DOHH2 (cell line): ENCODE data around the gene SKOR1.

Source experiments
- H3F3A ChIP-seq: fragments of 200-600 bp; sonication (generic), shearing (Covaris generic); 2 replicates; pipeline ENCODE4 v1.6.0; 2016; ENCODE audit warnings: antibody characterized with exemption, mild to moderate bottlenecking; ENCODE audit not compliant: control insufficient read depth, insufficient read depth
- H3K27ac ChIP-seq: fragments of 200-600 bp; sonication (generic); 2 replicates; pipeline ENCODE4 v1.5.1; 2014; ENCODE audit warnings: low read depth, mild to moderate bottlenecking, low read length, moderate library complexity
- H3K27me3 ChIP-seq: fragments of 200-600 bp; sonication (generic); 2 replicates; pipeline ENCODE4 v1.6.1; 2014; ENCODE audit warnings: mild to moderate bottlenecking, low read length, mixed read lengths; ENCODE audit not compliant: control insufficient read depth
- H3K36me3 ChIP-seq: fragments of 200-600 bp; sonication (generic); 2 replicates; pipeline ENCODE4 v1.6.1; 2014; ENCODE audit warnings: mild to moderate bottlenecking, low read length, moderate library complexity, mixed read lengths; ENCODE audit not compliant: control insufficient read depth
- H3K4me1 ChIP-seq: fragments of 200-600 bp; sonication (generic); 2 replicates; pipeline ENCODE4 v1.6.1; 2014; ENCODE audit warnings: mild to moderate bottlenecking, low read length, mixed read lengths; ENCODE audit not compliant: control insufficient read depth
- H3K4me2 ChIP-seq: fragments of 200-600 bp; sonication (generic); 2 replicates; pipeline ENCODE4 v1.6.0; 2014; ENCODE audit warnings: mild to moderate bottlenecking, low read length, moderate library complexity
- H3K4me3 ChIP-seq: fragments of 200-600 bp; sonication (generic); 2 replicates; pipeline ENCODE4 v1.5.1; 2014; ENCODE audit warnings: mild to moderate bottlenecking, low read length, mixed read lengths
- H3K79me2 ChIP-seq: fragments of 200-600 bp; sonication (generic); 2 replicates; pipeline ENCODE4 v1.6.1; 2014; ENCODE audit warnings: mild to moderate bottlenecking, low read length, mixed read lengths; ENCODE audit not compliant: control insufficient read depth
- H3K9me2 ChIP-seq: fragments of 200-600 bp; sonication (generic); replicated peaks from 2 replicates; pipeline ENCODE4 v1.6.1; 2014; ENCODE audit warnings: mild to moderate bottlenecking, low read length, mixed read lengths; ENCODE audit not compliant: control insufficient read depth
- H3K9me3 ChIP-seq: fragments of 200-600 bp; sonication (generic); 2 replicates; pipeline ENCODE4 v1.6.1; 2014; ENCODE audit warnings: antibody characterized with exemption, low read length, mixed read lengths; ENCODE audit not compliant: control insufficient read depth, insufficient read depth
- H4K20me1 ChIP-seq: fragments of 200-600 bp; sonication (generic); 2 replicates; pipeline ENCODE4 v1.6.0; 2014; ENCODE audit warnings: low read depth, mild to moderate bottlenecking, antibody characterized with exemption, low read length, moderate library complexity; ENCODE audit not compliant: control insufficient read depth, insufficient read depth
- CTCF ChIP-seq: fragments of 200-600 bp; sonication (generic); IDR thresholded peaks from one replicate; pipeline ENCODE4 v1.5.1; 2014; ENCODE audit warnings: antibody characterized with exemption, mild to moderate bottlenecking, low read depth, low read length; ENCODE audit not compliant: poor library complexity, severe bottlenecking
- EZH2phosphoT487 ChIP-seq: fragments of 200-600 bp; sonication (generic); IDR thresholded peaks from 2 replicates; pipeline ENCODE4 v1.6.1; 2017; ENCODE audit warnings: borderline replicate concordance, mild to moderate bottlenecking, antibody characterized with exemption, low read length, moderate library complexity, mixed read lengths

The SKOR1 gene

DNA sequence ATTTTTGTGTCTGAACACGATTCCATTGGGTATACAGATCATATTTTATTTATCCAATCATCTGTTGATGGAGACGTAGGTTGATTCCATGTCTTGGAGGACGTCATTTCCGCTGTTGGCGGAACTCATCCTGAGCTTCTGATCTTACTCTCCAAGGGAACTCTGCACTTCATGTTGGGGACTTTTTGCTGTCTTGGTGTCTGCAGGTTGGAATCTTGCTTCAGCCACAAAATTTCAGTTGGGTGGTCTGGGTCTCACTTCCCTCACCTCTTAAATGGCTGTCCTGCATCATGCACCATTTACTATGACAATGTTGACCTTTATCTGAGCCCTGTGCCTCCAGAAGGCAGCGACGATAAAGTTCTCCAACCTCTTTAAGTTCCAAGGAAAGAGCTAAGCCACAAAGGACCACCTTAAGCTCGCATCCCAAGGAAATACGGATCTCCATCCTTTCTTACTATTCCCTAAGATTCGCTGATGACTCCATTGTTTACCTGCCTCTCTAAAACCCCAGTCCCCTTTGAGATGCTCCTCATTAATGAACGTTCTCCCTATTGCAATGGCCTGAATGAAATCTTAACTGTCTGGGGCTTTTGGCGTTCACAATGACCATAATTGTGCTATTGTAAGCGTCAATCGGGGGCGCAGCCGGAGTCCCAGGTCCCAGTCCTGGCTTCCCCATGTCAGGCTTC is 37.6 kb downstream of the SKOR1 start:
- H3K4me3 ChIP-seq: peak overlapping the region; percentile 79
- peak overlapping the region; percentile 65 for H3K27ac ChIP-seq
- H3K79me2 ChIP-seq: no peaks in the 10 kb centered on the region

DNA sequence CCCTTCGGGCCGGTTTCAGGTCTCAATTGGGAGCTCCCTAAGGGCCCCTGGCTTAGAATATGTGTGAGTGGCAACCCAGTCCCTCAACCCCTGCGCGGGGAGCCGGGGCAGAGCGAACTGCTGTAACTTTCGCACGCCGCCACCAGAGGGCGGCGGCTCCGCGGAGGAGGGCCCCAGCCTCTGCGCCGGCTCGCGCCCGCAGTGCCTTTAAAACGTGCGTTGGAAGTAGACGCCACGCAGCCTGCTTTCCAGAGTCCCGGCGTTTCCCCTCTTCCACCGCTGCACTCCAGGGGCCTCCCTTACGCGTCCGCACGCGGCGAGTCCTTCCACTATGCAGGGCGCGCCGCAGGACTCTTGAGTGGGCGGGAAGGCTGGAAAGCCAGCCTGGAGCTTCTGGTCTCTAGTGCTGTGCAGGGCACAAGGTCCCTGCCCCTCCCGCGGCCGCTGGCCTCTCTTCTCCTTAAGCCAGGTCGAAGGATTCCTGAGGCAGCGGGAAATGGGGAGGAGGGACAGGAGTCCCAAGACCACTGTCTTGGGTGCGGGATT is 38.2 kb downstream of the SKOR1 start:
- Histone ChIP-seq H3K9me3 (no peaks in the 10 kb centered on the region), H3K36me3 (no peaks in the 10 kb centered on the region), H3K4me2 (peak overlapping the region; percentile 96), H3K27ac (peak overlapping the region; percentile 65), H3F3A (peaks cover 4% of the 10 kb centered on the region; the same call in 1 of the 2 replicates), H3K9me2 (no peaks in the 10 kb centered on the region), H3K79me2 (no peaks in the 10 kb centered on the region), H3K27me3 (0 out of 2 replicates have a peak, but pooled peaks cover 3% of the 10 kb centered on the region), H4K20me1 (no peaks in the 10 kb centered on the region), H3K4me3 (peak overlapping the region; percentile 79), H3K4me1 (peaks cover 32% of the 10 kb centered on the region)
- peak; percentile 82 for TF ChIP-seq CTCF
- no peak for TF ChIP-seq EZH2phosphoT487

More for the DNA sequence above, 37.6 kb downstream of the SKOR1 start:
- Histone ChIP-seq H3K4me2 (peak overlapping the region; percentile 96), H3K9me2 (no peaks in the 10 kb centered on the region), H3K4me1 (peaks cover 35% of the 10 kb centered on the region), H3K9me3 (no peaks in the 10 kb centered on the region), H3K36me3 (no peaks in the 10 kb centered on the region), H3F3A (peaks cover 4% of the 10 kb centered on the region; the same call in 1 of the 2 replicates), H3K27me3 (0 out of 2 replicates have a peak, but pooled peaks cover 3% of the 10 kb centered on the region), H4K20me1 (no peaks in the 10 kb centered on the region)
- no peak for TF ChIP-seq CTCF
- no peak for TF ChIP-seq EZH2phosphoT487

- Histone ChIP-seq H3K36me3 (no peaks in the 10 kb centered on the region), H3K27ac (no peak overlapping the region)
Measured at GRCh38 chr15:67865331-67865730, 40.0 kb downstream of the SKOR1 start.

More at GRCh38 chr15:67865331-67865730, 40.0 kb downstream of the SKOR1 start:
- Histone ChIP-seq H3K4me3 (no peak overlapping the region), H3F3A (peaks cover 4% of the 10 kb centered on the region; the same call in 1 of the 2 replicates), H3K4me1 (peaks cover 23% of the 10 kb centered on the region), H3K9me3 (peaks cover 9% of the 10 kb centered on the region; the same call in 1 of the 2 replicates), H4K20me1 (no peaks in the 10 kb centered on the region), H3K27me3 (0 out of 2 replicates have a peak, but pooled peaks cover 3% of the 10 kb centered on the region), H3K9me2 (no peaks in the 10 kb centered on the region), H3K4me2 (no peak overlapping the region), H3K79me2 (no peaks in the 10 kb centered on the region)
- TF ChIP-seq EZH2phosphoT487 (no peak), CTCF (no peak)
